ENCODE measurements around the gene TRPM3.
"Not testable (repeated sequence)": the region's sequence is repeated elsewhere in the genome, so short reads cannot be mapped to it uniquely, and the experiment has no call there.

DNA sequence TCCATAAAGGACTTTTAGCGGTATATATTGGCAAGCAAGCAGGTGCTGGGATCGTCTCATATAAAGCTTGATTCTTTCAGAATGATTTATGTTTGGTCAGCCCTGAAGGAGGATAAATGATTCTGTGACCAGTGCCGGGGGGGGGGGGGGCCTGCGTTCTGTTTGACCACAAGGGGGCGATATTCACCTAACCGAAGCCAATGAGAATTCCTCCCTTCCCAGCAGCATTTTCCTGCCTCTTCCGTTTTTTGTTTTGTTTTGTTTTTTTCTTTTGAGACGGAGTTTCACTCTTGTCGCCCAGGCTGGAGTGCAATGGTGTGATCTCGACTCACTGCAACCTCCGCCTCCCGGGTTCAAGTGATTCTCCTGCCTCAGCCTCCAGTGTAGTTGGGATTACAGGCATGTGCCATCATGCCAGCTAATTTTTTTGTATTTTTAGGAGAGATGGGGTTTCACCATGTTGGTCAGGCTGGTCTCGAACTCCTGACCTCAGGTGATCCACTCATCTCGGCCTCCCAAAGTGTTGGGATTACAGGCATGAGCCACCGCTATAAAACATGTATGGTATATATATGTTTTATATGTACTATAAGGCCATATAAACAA, 492.2 kb downstream of the TRPM3 start:
- 0 out of 2 replicates have a peak, but pooled peaks have one; percentile 43 for TF ChIP-seq CTCF (IDR thresholded peaks at IDR 0.05)
- not testable (repeated sequence) for TF ChIP-seq ZNF263 (CRISPR knock-in tag; IDR thresholded peaks at IDR 0.05; ENCODE audit: low read depth); ZNF423 (CRISPR knock-in tag; IDR thresholded peaks at IDR 0.05); ATF1 (CRISPR knock-in tag; IDR thresholded peaks at IDR 0.05); JUN (CRISPR knock-in tag; IDR thresholded peaks at IDR 0.05); MXD4 (CRISPR knock-in tag; IDR thresholded peaks at IDR 0.05; ENCODE audit: borderline replicate concordance); ZNF416 (CRISPR knock-in tag; IDR thresholded peaks at IDR 0.05); ATF3 (CRISPR knock-in tag; conservative IDR thresholded peaks at IDR 0.05); CREM (CRISPR knock-in tag; IDR thresholded peaks at IDR 0.05); ETV6 (CRISPR knock-in tag; IDR thresholded peaks at IDR 0.05)
- TF ChIP-seq, protein P1, sequence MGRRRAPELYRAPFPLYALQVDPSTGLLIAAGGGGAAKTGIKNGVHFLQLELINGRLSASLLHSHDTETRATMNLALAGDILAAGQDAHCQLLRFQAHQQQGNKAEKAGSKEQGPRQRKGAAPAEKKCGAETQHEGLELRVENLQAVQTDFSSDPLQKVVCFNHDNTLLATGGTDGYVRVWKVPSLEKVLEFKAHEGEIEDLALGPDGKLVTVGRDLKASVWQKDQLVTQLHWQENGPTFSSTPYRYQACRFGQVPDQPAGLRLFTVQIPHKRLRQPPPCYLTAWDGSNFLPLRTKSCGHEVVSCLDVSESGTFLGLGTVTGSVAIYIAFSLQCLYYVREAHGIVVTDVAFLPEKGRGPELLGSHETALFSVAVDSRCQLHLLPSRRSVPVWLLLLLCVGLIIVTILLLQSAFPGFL (CRISPR knock-in tag; IDR thresholded peaks at IDR 0.05; ENCODE audit: borderline replicate concordance) = not testable (repeated sequence)
- TF ChIP-seq, protein P2, sequence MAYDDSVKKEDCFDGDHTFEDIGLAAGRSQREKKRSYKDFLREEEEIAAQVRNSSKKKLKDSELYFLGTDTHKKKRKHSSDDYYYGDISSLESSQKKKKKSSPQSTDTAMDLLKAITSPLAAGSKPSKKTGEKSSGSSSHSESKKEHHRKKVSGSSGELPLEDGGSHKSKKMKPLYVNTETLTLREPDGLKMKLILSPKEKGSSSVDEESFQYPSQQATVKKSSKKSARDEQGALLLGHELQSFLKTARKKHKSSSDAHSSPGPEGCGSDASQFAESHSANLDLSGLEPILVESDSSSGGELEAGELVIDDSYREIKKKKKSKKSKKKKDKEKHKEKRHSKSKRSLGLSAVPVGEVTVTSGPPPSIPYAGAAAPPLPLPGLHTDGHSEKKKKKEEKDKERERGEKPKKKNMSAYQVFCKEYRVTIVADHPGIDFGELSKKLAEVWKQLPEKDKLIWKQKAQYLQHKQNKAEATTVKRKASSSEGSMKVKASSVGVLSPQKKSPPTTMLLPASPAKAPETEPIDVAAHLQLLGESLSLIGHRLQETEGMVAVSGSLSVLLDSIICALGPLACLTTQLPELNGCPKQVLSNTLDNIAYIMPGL (CRISPR knock-in tag; IDR thresholded peaks at IDR 0.05) = not testable (repeated sequence)

Data from WTC11 (cell line).